Measurements from ENCODE around the gene MRPS18A. TPM values are rescaled to one million over a fixed set of nuclear protein-coding genes. Genes with fewer than 3 reads are reported as not detected.
A peak's percentile ranks its signal among the peaks of the same experiment; 100 is the strongest.

MRPS18A gene
- total RNA-seq, 1 donor from 2014 or later = 34.5 TPM

- H3K4me1 ChIP-seq = peaks cover 3% of the 10 kb centered on the region
- peak overlapping the region; percentile 64 for H3K4me3 Mint-ChIP-seq
- H3K9ac ChIP-seq = no peak overlapping the region
- H3K4me2 ChIP-seq = no peak overlapping the region
- H2AFZ ChIP-seq (replicated peaks) = no peak overlapping the region
- H3K79me2 ChIP-seq (ENCODE audit: low read depth) = peaks cover 24% of the 10 kb centered on the region
- H3K27ac Mint-ChIP-seq = peak overlapping the region; percentile 86
- no peak for TF ChIP-seq EZH2 (IDR thresholded peaks at IDR 0.05)
- TF ChIP-seq, protein P1, sequence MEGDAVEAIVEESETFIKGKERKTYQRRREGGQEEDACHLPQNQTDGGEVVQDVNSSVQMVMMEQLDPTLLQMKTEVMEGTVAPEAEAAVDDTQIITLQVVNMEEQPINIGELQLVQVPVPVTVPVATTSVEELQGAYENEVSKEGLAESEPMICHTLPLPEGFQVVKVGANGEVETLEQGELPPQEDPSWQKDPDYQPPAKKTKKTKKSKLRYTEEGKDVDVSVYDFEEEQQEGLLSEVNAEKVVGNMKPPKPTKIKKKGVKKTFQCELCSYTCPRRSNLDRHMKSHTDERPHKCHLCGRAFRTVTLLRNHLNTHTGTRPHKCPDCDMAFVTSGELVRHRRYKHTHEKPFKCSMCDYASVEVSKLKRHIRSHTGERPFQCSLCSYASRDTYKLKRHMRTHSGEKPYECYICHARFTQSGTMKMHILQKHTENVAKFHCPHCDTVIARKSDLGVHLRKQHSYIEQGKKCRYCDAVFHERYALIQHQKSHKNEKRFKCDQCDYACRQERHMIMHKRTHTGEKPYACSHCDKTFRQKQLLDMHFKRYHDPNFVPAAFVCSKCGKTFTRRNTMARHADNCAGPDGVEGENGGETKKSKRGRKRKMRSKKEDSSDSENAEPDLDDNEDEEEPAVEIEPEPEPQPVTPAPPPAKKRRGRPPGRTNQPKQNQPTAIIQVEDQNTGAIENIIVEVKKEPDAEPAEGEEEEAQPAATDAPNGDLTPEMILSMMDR (IDR thresholded peaks at IDR 0.05) = no peak
- TF ChIP-seq EZH2phosphoT487 (IDR thresholded peaks at IDR 0.05) = no peak
- no peaks in the 10 kb centered on the region for H3K9me3 Mint-ChIP-seq
- H3F3A ChIP-seq (ENCODE audit: low read depth) = peaks cover 31% of the 10 kb centered on the region
- no peaks in the 10 kb centered on the region for H3K9me3 ChIP-seq (ENCODE audit: low read depth)
- peaks cover 44% of the 10 kb centered on the region for H3K4me1 Mint-ChIP-seq
- no peak for DNase-seq (ENCODE audit: low spot score)
- peaks cover 11% of the 10 kb centered on the region for H3K27me3 Mint-ChIP-seq (ENCODE audit: insufficient read depth, low read depth)
- H3K27me3 ChIP-seq = no peaks in the 10 kb centered on the region
- peaks cover 15% of the 10 kb centered on the region for H3K36me3 Mint-ChIP-seq
- no peak overlapping the region for H3K4me3 ChIP-seq
- no peaks in the 10 kb centered on the region for H3K36me3 ChIP-seq
- no peak overlapping the region for H3K27ac ChIP-seq
- H4K20me1 ChIP-seq (ENCODE audit: low read depth) = peaks cover 10% of the 10 kb centered on the region
These were observed 56.5 kb downstream of the MRPS18A start for GRCh38 chr6:43630980-43631619.

DNA sequence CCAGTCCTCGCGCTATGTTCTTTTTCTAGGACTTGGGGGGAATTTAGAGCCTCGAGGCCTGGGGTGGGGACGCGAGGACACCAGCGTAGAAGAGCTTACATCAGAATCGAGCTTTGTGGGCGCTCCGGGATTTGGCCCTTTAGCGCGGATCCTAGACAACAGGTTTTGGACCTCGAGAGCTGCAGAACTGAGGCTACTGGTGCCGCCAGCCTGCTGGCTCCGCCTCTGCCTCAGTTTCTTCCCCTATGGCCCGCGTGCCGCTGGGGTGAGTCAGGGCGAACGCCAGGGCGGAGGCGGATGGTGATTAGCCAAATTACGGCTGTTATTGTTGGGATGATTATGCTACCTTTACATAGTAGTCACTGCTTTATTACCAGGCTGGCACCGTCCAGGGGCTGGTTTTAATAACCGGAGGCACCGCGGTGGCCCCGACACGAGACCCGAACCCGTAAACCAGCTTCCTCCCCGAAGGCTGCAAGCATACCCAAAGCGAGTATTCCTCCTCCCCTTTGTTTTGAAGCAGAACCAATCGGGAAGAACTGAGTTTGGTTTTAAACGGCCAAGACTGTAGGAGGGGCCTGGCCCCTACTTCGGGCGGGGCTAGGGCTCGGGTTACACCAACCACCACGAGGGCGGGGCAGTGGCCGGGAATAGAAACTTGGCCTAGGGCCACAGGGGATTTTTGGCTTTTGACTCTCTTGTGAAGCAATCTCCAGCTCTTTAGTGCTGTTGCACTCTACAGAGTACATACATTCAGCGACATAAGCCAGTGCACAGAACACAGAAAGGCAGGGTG lies 57.9 kb downstream of the MRPS18A start:
- H3K4me3 ChIP-seq = peak overlapping the region; percentile 89
- peaks cover 22% of the 10 kb centered on the region for H3F3A ChIP-seq (ENCODE audit: low read depth)
- Mint-ChIP-seq H3K36me3 (peaks cover 22% of the 10 kb centered on the region), H3K4me3 (peak overlapping the region; percentile 97), H3K27ac (peak overlapping the region; percentile 100), H3K9me3 (no peaks in the 10 kb centered on the region), H3K27me3 (ENCODE audit: insufficient read depth, low read depth) (peaks cover 4% of the 10 kb centered on the region), H3K4me1 (peaks cover 32% of the 10 kb centered on the region)
- H2AFZ ChIP-seq (replicated peaks) = peak overlapping the region; percentile 74
- H3K4me2 ChIP-seq = peak overlapping the region; percentile 77
- peaks cover 10% of the 10 kb centered on the region for H4K20me1 ChIP-seq (ENCODE audit: low read depth)
- H3K27ac ChIP-seq = peak overlapping the region; percentile 52
- H3K36me3 ChIP-seq = no peaks in the 10 kb centered on the region
- peaks cover 3% of the 10 kb centered on the region for H3K4me1 ChIP-seq
- no peak overlapping the region for H3K9ac ChIP-seq
- TF ChIP-seq, protein P1 (IDR thresholded peaks at IDR 0.05) = no peak
- TF ChIP-seq EZH2 (IDR thresholded peaks at IDR 0.05) (no peak), EZH2phosphoT487 (IDR thresholded peaks at IDR 0.05) (no peak)
- H3K27me3 ChIP-seq = no peaks in the 10 kb centered on the region
- peaks cover 19% of the 10 kb centered on the region for H3K79me2 ChIP-seq (ENCODE audit: low read depth)
- H3K9me3 ChIP-seq (ENCODE audit: low read depth) = no peaks in the 10 kb centered on the region
- DNase-seq (ENCODE audit: low spot score) = peak; percentile 96

GRCh38 chr6:43629104-43629504 lies 58.5 kb downstream of the MRPS18A start, which contains the start of gene GTPBP2:
GTPBP2 (minus strand) TSS chr6:43629264; CDS start chr6:43629162, 102 bp downstream.
- peaks cover 25% of the 10 kb centered on the region for H3K36me3 Mint-ChIP-seq

More at GRCh38 chr6:43629104-43629504, 58.5 kb downstream of the MRPS18A start, which contains the start of gene GTPBP2:
- Histone ChIP-seq H3K79me2 (ENCODE audit: low read depth) (peaks cover 19% of the 10 kb centered on the region), H3K9ac (peak within 1 kb of the TSS; percentile 69), H3K4me1 (peaks cover 3% of the 10 kb centered on the region), H3K36me3 (no peaks in the 10 kb centered on the region), H3K27ac (peak within 1 kb of the TSS; percentile 71), H3K4me2 (peak within 1 kb of the TSS; percentile 87), H3F3A (ENCODE audit: low read depth) (peaks cover 19% of the 10 kb centered on the region), H3K27me3 (no peaks in the 10 kb centered on the region), H3K4me3 (peak within 1 kb of the TSS; percentile 89), H4K20me1 (ENCODE audit: low read depth) (peaks cover 10% of the 10 kb centered on the region), H3K9me3 (ENCODE audit: low read depth) (no peaks in the 10 kb centered on the region), H2AFZ (replicated peaks) (peak within 1 kb of the TSS; percentile 74)
- H3K9me3 Mint-ChIP-seq = no peaks in the 10 kb centered on the region
- peaks cover 4% of the 10 kb centered on the region for H3K27me3 Mint-ChIP-seq (ENCODE audit: insufficient read depth, low read depth)
- TF ChIP-seq, protein P1 (IDR thresholded peaks at IDR 0.05) = no peak
- TF ChIP-seq EZH2phosphoT487 (IDR thresholded peaks at IDR 0.05) (no peak), EZH2 (IDR thresholded peaks at IDR 0.05) (no peak)
- DNase-seq (ENCODE audit: low spot score) = peak; percentile 100
- peak within 1 kb of the TSS; percentile 97 for H3K4me3 Mint-ChIP-seq
- H3K27ac Mint-ChIP-seq = peak within 1 kb of the TSS; percentile 100
- peaks cover 31% of the 10 kb centered on the region for H3K4me1 Mint-ChIP-seq
